GM12872 (cell line): ENCODE measurements around the gene EEF2KMT.

Experiments
- TF ChIP-seq, protein P1 (sequence below): IDR thresholded peaks from 3 replicates; pipeline ENCODE4 v1.5.1; 2011; ENCODE audit warnings: low read depth, mild to moderate bottlenecking, low read length, moderate library complexity; ENCODE audit not compliant: insufficient read depth

The EEF2KMT gene

DNA sequence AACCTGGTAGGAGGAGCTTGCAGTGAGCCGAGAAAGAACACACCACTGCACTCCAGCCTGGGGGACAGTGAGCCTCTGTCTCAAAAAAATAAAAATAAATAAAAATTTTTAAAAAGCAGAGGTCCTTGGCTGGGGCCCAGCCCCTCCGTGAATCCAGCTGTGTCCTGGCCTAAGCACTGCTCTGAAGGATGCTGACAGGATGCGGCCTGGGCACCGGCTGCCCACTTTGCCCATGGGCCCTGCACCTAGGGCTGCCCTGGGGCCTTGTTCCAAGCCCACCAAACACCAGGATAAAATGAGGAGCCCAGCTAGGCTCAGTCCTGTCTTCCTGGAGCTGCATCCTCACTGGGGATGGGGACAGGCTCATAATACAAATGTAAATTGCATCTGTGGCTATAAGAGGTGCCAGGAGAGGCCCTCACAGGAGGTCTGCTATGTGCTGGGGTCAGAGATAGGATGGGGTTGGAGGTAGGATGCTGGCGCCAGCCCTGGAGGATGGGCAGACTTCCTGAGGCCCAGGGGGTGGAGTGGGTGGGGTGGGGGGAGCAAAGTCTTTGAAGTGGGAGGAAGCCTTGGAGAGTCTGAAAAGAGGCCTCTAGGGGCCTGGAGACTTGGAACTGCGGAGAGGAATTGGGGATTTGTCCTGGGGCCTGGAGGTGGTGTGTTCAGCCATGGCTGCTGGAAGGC lies 38.1 kb downstream of the EEF2KMT start:
- TF ChIP-seq, protein P1, sequence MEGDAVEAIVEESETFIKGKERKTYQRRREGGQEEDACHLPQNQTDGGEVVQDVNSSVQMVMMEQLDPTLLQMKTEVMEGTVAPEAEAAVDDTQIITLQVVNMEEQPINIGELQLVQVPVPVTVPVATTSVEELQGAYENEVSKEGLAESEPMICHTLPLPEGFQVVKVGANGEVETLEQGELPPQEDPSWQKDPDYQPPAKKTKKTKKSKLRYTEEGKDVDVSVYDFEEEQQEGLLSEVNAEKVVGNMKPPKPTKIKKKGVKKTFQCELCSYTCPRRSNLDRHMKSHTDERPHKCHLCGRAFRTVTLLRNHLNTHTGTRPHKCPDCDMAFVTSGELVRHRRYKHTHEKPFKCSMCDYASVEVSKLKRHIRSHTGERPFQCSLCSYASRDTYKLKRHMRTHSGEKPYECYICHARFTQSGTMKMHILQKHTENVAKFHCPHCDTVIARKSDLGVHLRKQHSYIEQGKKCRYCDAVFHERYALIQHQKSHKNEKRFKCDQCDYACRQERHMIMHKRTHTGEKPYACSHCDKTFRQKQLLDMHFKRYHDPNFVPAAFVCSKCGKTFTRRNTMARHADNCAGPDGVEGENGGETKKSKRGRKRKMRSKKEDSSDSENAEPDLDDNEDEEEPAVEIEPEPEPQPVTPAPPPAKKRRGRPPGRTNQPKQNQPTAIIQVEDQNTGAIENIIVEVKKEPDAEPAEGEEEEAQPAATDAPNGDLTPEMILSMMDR = no peak

DNA sequence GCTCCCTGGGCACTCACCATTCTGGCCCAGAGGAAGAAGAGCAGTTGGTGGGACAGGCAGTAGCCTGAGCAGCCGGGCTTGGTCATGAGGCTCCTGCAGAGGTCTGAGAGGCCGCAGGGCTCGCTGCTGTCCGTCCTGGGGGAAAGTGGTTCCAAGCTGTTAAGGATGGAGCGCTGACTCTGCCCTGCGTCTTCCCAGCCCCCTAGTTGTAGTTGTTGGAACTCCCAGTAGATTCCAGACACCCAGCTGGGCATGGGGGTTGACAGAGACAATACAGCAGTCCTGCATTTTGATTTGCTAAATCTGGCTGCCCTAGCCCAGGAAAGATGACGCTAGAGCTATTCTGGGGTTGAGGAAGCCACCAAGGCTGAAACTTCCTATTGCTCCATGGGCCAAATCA lies 39.1 kb downstream of the EEF2KMT start:
- TF ChIP-seq, protein P1 = peak; percentile 17; the same call in 1 of the 3 replicates

DNA sequence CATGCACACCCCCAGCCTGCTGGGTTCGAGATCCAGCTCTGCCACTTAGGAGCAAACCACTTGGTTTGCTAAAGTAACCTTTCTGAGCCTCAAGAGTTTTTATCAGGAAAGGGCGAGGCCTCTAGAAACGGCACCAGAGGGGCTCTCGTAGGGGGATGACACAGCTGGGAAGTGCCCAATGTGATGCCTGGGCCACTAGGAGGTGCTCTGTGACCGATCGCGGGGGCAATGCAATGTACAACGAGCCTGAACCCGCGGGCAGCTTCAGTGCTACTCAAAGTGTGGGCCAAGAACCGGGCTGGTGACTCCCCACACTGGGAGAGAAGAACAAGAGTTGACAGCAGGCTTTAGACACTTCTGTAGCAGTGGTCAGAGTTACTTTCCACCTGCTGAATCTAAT lies 41.2 kb downstream of the EEF2KMT start:
- TF ChIP-seq, protein P1 = peak; percentile 80

DNA sequence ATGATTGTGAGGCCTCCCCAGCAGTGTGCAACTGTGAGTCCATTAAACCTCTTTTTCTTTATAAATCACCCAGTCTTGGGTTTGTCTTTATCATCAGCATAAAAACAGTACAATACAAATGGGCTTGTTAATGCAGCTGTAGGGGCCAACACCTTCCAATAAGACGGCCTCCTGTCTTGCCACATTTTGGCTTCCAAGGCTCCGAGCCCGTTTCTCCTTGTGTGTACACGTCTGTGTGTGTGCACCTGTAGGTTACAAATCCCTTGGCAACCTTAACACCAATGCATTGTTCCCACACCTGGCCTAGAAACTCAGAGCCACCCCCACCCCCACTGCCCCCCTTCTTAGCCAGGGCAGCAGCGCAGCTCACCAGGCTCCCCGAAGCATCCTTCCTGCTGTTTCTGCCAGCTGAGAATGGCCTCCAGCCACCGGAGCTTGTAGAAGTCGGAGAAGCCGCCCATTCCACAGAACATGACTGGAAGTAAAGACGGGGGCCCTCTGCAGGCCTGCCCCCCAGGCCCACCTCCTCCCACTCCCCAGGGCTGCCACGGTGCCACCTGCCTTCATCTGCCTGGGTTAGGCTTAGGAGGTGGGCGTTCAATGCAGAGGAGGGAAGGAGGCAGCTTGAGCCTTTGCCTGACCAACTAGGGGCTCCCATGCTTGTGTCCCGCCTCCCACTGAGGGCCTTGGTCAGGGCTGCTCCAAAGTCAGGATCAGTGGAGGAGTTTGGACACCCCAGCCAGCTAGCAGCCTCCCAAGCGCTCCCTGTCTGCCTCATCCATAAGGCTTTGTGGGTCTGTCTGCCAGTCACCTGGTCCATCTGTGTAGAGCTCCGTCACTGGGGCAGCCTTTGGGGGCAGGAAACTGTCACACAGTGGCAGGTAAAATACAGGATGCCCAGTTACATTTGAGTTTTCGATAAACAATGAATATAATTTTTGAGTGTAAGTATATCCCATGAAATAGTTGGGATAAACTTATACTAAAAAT lies 42.4 kb downstream of the EEF2KMT start:
- TF ChIP-seq, protein P1 = no peak

DNA sequence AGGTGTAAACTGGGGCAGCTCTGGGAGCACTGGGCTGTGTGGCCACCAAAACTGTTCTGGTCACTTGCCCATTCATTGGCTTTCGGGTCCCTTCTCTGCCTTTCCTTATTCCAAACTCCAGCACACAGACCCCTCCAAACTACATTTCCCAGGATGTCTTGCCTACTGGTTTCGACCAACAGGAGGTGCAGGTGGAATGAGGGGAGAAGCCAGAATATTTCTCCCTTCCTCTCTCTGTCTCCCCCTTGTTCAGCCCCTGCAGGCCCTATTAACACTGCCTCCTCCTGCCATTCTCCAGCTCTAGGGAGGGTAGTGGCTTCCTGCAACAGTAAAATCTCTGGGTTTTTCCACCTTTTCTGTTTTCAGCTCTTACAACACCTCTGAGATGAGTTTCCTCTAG lies 50.7 kb downstream of the EEF2KMT start:
- TF ChIP-seq, protein P1 = no peak

DNA sequence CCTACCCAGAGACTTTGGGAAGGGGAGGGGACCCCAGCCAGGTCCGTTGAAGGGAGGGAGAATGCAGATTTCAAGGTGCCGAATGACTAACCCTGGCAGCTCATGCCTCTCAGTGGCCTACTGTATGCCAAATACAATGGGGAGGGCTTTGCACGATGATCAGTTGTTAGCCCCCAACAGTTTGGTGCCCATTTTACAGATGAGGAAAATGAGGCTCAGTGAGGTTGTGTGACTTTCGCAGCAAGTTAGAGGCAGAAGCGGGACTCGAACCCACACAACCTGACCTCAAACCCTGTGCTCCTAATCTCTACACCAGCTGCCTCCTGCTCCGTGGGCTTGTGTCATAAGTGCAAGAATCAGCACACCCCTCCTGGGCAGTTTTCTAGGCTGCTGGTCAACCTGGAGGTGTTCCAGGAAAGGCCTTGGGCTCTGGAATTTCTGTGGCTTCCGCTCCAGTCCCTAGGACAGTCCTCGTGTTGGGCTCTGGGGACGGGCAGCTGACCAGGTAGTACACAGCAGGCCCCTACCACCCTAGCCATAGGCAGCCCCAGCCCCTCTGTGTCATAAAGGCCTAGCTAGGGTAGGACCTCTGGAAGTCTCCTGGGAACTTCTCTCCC lies 52.0 kb downstream of the EEF2KMT start:
- TF ChIP-seq, protein P1 = no peak

DNA sequence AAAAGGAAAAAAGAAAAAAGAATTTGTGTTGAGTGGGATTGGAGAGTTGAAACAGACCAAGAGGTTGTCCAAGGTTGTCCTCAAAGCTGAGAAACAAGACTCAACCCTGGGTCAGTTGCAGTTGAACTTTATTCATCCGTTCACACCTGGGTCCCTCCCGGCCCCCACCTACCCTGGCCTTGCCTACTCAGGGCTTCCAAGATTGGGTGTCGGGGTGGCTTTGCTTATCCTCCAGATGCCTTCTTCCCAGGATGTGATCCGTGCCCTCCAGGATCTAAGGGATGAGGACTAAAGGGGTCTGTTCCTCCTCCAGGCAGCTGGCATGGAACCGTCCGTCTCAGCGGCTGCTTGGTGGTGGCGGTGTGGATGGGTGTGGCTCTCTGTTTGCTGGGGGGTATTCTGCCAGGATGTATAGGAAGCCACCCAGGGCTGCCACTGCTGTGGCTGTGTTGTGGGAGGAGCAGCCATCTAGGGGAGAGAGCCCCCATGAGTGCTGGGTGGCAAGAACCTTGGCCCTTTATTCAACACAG lies 53.5 kb downstream of the EEF2KMT start:
- TF ChIP-seq, protein P1 = no peak
